Panc1 (cell line): Measurements from ENCODE around the gene MS4A6A.

ENCODE experiments used
- POLR2AphosphoS5 ChIP-seq: IDR thresholded peaks from 2 replicates; pipeline ENCODE4 v1.6.1; 2012; ENCODE audit warnings: mild to moderate bottlenecking, low read depth, low read length, moderate library complexity
- REST ChIP-seq, 2 experiments: IDR thresholded peaks; 2 replicates each; pipeline ENCODE4 v1.6.1; 2011 to 2012; ENCODE audit warnings: low read depth in 2 of 2, control low read depth in 1 of 2, low read length in 1 of 2, mild to moderate bottlenecking in 1 of 2, moderate library complexity in 1 of 2; ENCODE audit not compliant: insufficient read depth in 1 of 2
- TCF7L2 ChIP-seq: IDR thresholded peaks from 2 replicates; pipeline ENCODE4 v1.6.1; 2011; ENCODE audit warnings: mild to moderate bottlenecking, low read depth, low read length, inconsistent platforms
- TF ChIP-seq, protein P1 (sequence below): fragments of 450-650 bp; IDR thresholded peaks from 2 replicates; pipeline ENCODE4 v1.5.1; 2017; ENCODE audit warnings: mild to moderate bottlenecking

GRCh38 chr11:60128376-60128775, 54.5 kb downstream of the MS4A6A start:
- TF ChIP-seq, protein P1, sequence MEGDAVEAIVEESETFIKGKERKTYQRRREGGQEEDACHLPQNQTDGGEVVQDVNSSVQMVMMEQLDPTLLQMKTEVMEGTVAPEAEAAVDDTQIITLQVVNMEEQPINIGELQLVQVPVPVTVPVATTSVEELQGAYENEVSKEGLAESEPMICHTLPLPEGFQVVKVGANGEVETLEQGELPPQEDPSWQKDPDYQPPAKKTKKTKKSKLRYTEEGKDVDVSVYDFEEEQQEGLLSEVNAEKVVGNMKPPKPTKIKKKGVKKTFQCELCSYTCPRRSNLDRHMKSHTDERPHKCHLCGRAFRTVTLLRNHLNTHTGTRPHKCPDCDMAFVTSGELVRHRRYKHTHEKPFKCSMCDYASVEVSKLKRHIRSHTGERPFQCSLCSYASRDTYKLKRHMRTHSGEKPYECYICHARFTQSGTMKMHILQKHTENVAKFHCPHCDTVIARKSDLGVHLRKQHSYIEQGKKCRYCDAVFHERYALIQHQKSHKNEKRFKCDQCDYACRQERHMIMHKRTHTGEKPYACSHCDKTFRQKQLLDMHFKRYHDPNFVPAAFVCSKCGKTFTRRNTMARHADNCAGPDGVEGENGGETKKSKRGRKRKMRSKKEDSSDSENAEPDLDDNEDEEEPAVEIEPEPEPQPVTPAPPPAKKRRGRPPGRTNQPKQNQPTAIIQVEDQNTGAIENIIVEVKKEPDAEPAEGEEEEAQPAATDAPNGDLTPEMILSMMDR, result no peak
- TF ChIP-seq REST (IDR thresholded peaks at IDR 0.05; ENCODE audit: insufficient read depth in 1 of 2, low read depth in 2 of 2, low read length in 1 of 2), result no peak
- TF ChIP-seq POLR2AphosphoS5, result no peak
- TF ChIP-seq TCF7L2, result no peak
